ENCODE data around the gene MATR3. TPM values are rescaled to one million over a fixed set of nuclear protein-coding genes. Genes with fewer than 3 reads are reported as not detected.

The MATR3 gene
- total and polyA plus RNA-seq, 9 donors: 174 to 297 (median 222) TPM

DNA sequence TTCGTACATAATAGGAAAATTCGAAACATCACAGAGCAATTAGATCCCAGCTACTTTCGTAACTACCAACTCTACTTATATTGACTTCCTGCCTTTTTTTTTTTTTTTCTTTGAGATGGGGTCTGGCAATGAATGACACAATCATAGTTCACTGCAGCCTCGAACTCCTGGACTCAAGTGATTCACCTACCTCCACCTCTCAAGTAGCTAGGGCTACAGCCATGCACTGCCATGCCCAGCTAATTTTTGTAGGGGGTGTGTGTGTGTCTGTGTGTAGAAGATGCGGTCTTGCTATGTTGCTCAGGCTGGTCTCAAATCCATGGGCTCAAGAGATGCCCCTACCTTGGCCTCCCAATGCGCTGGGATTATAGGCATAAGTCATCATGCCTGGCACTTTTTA lies 42.3 kb downstream of the MATR3 start:
- Histone ChIP-seq H3K27ac (no peak overlapping the region), H3K4me1 (ENCODE audit: insufficient read depth) (peaks cover 3% of the 10 kb centered on the region), H3K27me3 (no peaks in the 10 kb centered on the region), H3K36me3 (no peaks in the 10 kb centered on the region), H3K9me3 (no peaks in the 10 kb centered on the region), H3K4me3 (no peak overlapping the region)
- 42 to 59% (median 54%) methylated on average over 6 of the region's 6 CpGs for WGBS, 3 donors
- TF ChIP-seq, protein P1, sequence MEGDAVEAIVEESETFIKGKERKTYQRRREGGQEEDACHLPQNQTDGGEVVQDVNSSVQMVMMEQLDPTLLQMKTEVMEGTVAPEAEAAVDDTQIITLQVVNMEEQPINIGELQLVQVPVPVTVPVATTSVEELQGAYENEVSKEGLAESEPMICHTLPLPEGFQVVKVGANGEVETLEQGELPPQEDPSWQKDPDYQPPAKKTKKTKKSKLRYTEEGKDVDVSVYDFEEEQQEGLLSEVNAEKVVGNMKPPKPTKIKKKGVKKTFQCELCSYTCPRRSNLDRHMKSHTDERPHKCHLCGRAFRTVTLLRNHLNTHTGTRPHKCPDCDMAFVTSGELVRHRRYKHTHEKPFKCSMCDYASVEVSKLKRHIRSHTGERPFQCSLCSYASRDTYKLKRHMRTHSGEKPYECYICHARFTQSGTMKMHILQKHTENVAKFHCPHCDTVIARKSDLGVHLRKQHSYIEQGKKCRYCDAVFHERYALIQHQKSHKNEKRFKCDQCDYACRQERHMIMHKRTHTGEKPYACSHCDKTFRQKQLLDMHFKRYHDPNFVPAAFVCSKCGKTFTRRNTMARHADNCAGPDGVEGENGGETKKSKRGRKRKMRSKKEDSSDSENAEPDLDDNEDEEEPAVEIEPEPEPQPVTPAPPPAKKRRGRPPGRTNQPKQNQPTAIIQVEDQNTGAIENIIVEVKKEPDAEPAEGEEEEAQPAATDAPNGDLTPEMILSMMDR (IDR thresholded peaks at IDR 0.05): no peak
- no peak for TF ChIP-seq POLR2A (IDR thresholded peaks at IDR 0.05)
- no peak for TF ChIP-seq EP300 (IDR thresholded peaks at IDR 0.05)
- intact Hi-C loops (cut with DNase I): no loop called here
- no peak for DNase-seq

DNA sequence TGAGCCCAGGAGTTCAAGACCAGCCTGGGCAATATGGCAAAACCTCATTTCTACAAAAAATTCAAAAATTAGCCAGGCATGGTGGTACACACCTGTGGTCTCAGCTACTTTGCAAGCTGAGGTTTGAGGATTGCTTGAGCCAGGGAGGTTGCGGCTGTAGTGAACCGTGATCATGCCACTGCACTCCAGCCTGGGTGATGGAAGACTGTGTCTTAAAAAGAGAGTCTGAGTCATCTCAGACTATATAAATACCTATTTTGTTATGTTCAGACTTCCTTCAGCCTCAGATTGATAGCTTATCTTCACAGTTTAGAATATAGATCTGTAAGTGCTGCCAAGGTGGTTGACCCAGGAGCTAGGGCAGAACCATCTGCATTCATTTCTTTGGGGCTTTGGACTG lies 46.5 kb downstream of the MATR3 start:
- H3K27me3 ChIP-seq: no peaks in the 10 kb centered on the region
- no peak for DNase-seq
- no peak overlapping the region for H3K27ac ChIP-seq
- no peaks in the 10 kb centered on the region for H3K36me3 ChIP-seq
- TF ChIP-seq EP300 (IDR thresholded peaks at IDR 0.05) (no peak), POLR2A (IDR thresholded peaks at IDR 0.05) (no peak)
- TF ChIP-seq, protein P1 (IDR thresholded peaks at IDR 0.05): no peak
- WGBS, 3 donors: 81 to 88% (median 85%) methylated on average over 2 of the region's 2 CpGs
- peaks cover 11% of the 10 kb centered on the region for H3K4me1 ChIP-seq (ENCODE audit: insufficient read depth)
- intact Hi-C loops (cut with DNase I): loop anchor here in 2 of 4 donors (5.0 kb wide), 2 partner anchors 43 to 48 kb away; partner anchors contain the start of gene MATR3 (in 1 of the 2)
- H3K9me3 ChIP-seq: no peaks in the 10 kb centered on the region
- H3K4me3 ChIP-seq: no peak overlapping the region

DNA sequence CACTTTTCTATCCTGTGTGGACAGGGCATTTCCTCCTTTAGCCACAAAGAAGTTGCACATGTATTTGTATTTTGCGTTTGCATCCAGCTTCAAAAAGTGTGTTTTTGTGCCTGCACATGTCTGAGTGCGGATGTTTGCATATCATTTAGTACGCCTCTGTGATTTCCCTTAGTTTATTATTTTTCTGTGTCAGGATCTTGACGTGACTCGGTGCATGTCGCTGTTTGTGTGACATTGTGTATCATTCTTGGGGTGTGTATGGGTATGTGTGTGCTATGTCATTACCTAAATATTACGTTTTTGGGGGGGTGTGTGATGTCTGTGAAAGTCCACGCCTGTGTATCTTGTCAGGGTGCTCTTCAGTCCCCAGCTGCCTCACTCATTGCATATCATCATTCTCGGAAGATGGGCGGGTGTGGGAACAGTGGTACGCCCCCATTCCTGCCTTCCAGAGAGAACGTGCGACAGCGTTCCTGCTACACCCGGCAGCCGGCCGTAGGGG lies 47.7 kb downstream of the MATR3 start:
- intact Hi-C loops (cut with DNase I): loop anchor here in 2 of 4 donors (5.0 kb wide), 2 partner anchors 44 to 49 kb away; partner anchors contain the start of gene MATR3 (in 1 of the 2)
- Histone ChIP-seq H3K27ac (no peak overlapping the region), H3K4me3 (peak overlapping the region; percentile 96), H3K36me3 (no peaks in the 10 kb centered on the region), H3K27me3 (no peaks in the 10 kb centered on the region), H3K9me3 (no peaks in the 10 kb centered on the region), H3K4me1 (ENCODE audit: insufficient read depth) (peaks cover 12% of the 10 kb centered on the region)
- no peak for DNase-seq
- 1 to 2% (median 1%) methylated on average over 14 to 17 of the region's 17 CpGs for WGBS, 3 donors
- TF ChIP-seq, protein P1 (IDR thresholded peaks at IDR 0.05): no peak
- TF ChIP-seq POLR2A (IDR thresholded peaks at IDR 0.05) (no peak), EP300 (IDR thresholded peaks at IDR 0.05) (no peak)

DNA sequence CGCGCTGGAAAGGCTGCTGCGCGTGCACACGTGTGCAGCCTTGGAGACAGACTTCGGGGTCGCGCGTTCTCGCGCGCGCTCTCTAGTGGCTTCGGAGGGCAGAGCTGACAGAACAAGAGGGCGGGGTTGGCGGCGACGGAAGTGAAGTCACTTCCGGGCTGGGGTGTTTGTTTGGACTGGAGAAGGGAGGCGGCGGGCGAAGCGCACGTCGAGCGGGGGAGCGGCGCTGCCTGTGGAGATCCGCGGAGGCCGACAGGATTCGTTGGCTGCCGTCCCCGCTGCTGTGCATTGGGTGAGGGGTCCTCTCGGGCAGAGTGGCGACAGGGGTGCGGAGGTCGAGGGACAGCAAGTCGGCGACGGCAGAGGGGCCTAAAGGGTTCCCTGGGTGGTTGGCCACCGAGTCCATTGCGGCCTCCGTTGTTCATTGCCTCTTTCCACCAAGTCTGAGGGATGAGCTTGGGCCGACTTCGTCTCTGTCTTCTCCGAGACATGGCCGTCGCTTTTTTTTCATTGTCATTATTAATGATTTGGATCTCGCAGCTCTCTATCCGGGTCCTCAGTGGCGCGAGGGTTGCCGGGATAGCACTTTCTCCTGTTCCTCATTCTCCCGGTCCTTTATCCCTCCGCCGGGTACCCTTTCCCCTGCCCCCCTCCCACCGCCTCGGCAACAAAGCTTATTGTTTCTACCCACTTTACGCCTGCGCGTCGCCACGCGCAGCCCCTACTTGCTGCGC lies 48.3 kb downstream of the MATR3 start, which contains the start of gene PAIP2:
TSS of gene PAIP2 (plus strand) at position 166 of the 734 bp plus-strand sequence. CDS start 21,931 bp downstream, outside the sequence.
- Histone ChIP-seq H3K36me3 (no peaks in the 10 kb centered on the region), H3K27ac (peak within 1 kb of the TSS; percentile 82 to 97), H3K9me3 (no peaks in the 10 kb centered on the region), H3K4me3 (peak within 1 kb of the TSS; percentile 96), H3K4me1 (ENCODE audit: insufficient read depth) (peaks cover 9% of the 10 kb centered on the region), H3K27me3 (no peaks in the 10 kb centered on the region)
- WGBS, 3 donors: 0% methylated on average over 53 to 66 of the region's 66 CpGs
- TF ChIP-seq, protein P1 (IDR thresholded peaks at IDR 0.05): peak; percentile 59 to 87 (median 82)
- TF ChIP-seq POLR2A (IDR thresholded peaks at IDR 0.05): peak; percentile 98
- TF ChIP-seq EP300 (IDR thresholded peaks at IDR 0.05): peak; percentile 42
- DNase-seq: peak; percentile 98 to 99 (median 98)
- intact Hi-C loops (cut with DNase I): loop anchor here in 2 of 4 donors (5.0 kb wide), 2 partner anchors 45 to 50 kb away; partner anchors contain the start of gene MATR3 (in 1 of the 2)
